HEK293 (cell line): ENCODE results near the gene CDK6.

ENCODE experiments used
- CTCF ChIA-PET: fragments of 350-600 bp; formaldehyde crosslinking; extraction: SDS; loops from one replicate; lab custom pipeline; 2021; ENCODE audit warnings: antibody characterized with exemption; lab: Yijun Ruan, JAX
- POLR2A ChIA-PET: fragments of 300-600 bp; formaldehyde crosslinking; extraction: SDS; loops from one replicate; lab custom pipeline; 2020; ENCODE audit warnings: antibody characterized with exemption, inconsistent platforms; lab: Yijun Ruan, JAX
- H3K27ac ChIP-seq: fragments of 200-500 bp; sonication (Bioruptor generic); 2 replicates; pipeline ENCODE4 v1.5.1; 2014; ENCODE audit warnings: low read depth, low read length, control low read depth, inconsistent platforms; ENCODE audit errors: extremely low read depth
- H3K36me3 ChIP-seq, 2 experiments: fragments of 200-500 bp in 1 of 2; sonication (Bioruptor generic) in 1 of 2; 1 replicate in 1 of 2; 2 replicates in 1 of 2; pipeline ENCODE4 v1.5.1; 2014 to 2017; ENCODE audit warnings: inconsistent platforms in 2 of 2, low read length in 2 of 2; ENCODE audit not compliant: control insufficient read depth in 2 of 2, insufficient read depth in 1 of 2
- H3K4me1 ChIP-seq: fragments of 200-500 bp; sonication (Bioruptor generic); 2 replicates; pipeline ENCODE4 v1.5.1; 2014; ENCODE audit warnings: mild to moderate bottlenecking, low read length, inconsistent platforms; ENCODE audit not compliant: control insufficient read depth, insufficient read depth
- H3K4me3 ChIP-seq: 2 replicates; pipeline ENCODE4 v1.5.1; 2011; ENCODE audit warnings: low read depth, mild to moderate bottlenecking, control low read depth, low read length, moderate library complexity
- H3K9me3 ChIP-seq: fragments of 200-500 bp; sonication (Bioruptor generic); 2 replicates; pipeline ENCODE4 v1.5.1; 2014; ENCODE audit warnings: low read depth, low read length, inconsistent platforms; ENCODE audit not compliant: control insufficient read depth, insufficient read depth
- BCL6B ChIP-seq: fragments of 450-650 bp; formaldehyde crosslinking; IDR thresholded peaks from 2 replicates; pipeline ENCODE4 v1.5.1; 2017; ENCODE audit warnings: missing biosample characterization, missing genetic modification characterization
- INSM2 ChIP-seq: fragments of 450-650 bp; formaldehyde crosslinking; IDR thresholded peaks from 2 replicates; pipeline ENCODE4 v1.5.1; 2016; ENCODE audit warnings: missing biosample characterization, missing genetic modification characterization
- RBAK ChIP-seq: fragments of 450-650 bp; formaldehyde crosslinking; IDR thresholded peaks from 2 replicates; pipeline ENCODE4 v1.5.1; 2016; ENCODE audit warnings: missing biosample characterization, missing genetic modification characterization
- YY1 ChIP-seq: fragments of 450-650 bp; formaldehyde crosslinking; IDR thresholded peaks from 2 replicates; pipeline ENCODE4 v1.5.1; 2018; ENCODE audit warnings: missing biosample characterization, missing genetic modification characterization
- ZBTB49 ChIP-seq: fragments of 450-650 bp; formaldehyde crosslinking; IDR thresholded peaks from 2 replicates; pipeline ENCODE4 v1.5.1; 2016; ENCODE audit warnings: missing biosample characterization, missing genetic modification characterization, low read depth
- ZNF140 ChIP-seq: fragments of 450-650 bp; formaldehyde crosslinking; IDR thresholded peaks from 2 replicates; pipeline ENCODE4 v1.5.1; 2016; ENCODE audit warnings: missing biosample characterization, missing genetic modification characterization
- ZNF184 ChIP-seq: fragments of 450-650 bp; IDR thresholded peaks from 2 replicates; pipeline ENCODE4 v1.5.1; 2018; ENCODE audit warnings: missing biosample characterization, mild to moderate bottlenecking, missing genetic modification characterization
- ZNF248 ChIP-seq: fragments of 450-650 bp; formaldehyde crosslinking; IDR thresholded peaks from 2 replicates; pipeline ENCODE4 v1.5.1; 2017; ENCODE audit warnings: missing biosample characterization, missing genetic modification characterization
- ZNF292 ChIP-seq: fragments of 450-650 bp; formaldehyde crosslinking; IDR thresholded peaks from 2 replicates; pipeline ENCODE4 v1.5.1; 2016; ENCODE audit warnings: low read depth, missing biosample characterization, missing genetic modification characterization, borderline replicate concordance
- ZNF311 ChIP-seq: fragments of 450-650 bp; formaldehyde crosslinking; IDR thresholded peaks from 2 replicates; pipeline ENCODE4 v1.5.1; 2017; ENCODE audit warnings: missing biosample characterization, missing genetic modification characterization, borderline replicate concordance
- ZNF324 ChIP-seq: fragments of 450-650 bp; formaldehyde crosslinking; IDR thresholded peaks from 2 replicates; pipeline ENCODE4 v1.5.1; 2016; ENCODE audit warnings: missing biosample characterization, missing genetic modification characterization
- ZNF549 ChIP-seq: fragments of 450-650 bp; IDR thresholded peaks from 2 replicates; pipeline ENCODE4 v1.5.1; 2018; ENCODE audit warnings: missing biosample characterization, missing genetic modification characterization, mild to moderate bottlenecking, inconsistent platforms, moderate library complexity
- ZNF707 ChIP-seq: fragments of 450-650 bp; formaldehyde crosslinking; IDR thresholded peaks from 2 replicates; pipeline ENCODE4 v1.5.1; 2016; ENCODE audit warnings: missing biosample characterization, missing genetic modification characterization

The CDK6 gene

DNA sequence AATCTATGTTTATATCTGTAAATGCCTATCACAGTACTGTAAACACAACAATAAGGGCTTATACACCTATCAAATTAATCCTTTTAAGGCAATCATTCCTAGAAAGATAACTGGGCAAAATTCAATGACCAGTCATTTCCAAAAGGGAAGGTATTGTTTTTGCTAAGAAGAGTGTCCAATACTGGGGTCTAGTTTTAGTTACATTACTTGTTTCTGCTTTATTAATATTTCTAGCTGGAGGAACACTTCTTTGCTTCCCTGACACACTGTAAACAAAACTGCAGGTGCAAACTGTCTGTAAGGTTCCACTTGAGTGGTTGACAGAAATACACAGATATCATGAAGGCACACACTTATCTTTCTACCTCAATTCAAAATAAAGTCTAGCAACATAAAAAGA is 162.0 kb downstream of the CDK6 start (continued):
- no peak for TF ChIP-seq ZNF184 (tag by site-specific recombination)
- no peak for TF ChIP-seq INSM2 (tag by site-specific recombination)
- TF ChIP-seq ZBTB49 (tag by site-specific recombination): no peak
- TF ChIP-seq ZNF549 (tag by site-specific recombination): no peak
- TF ChIP-seq ZNF292 (tag by site-specific recombination): no peak

GRCh38 chr7:92671505-92672169 is 164.7 kb downstream of the CDK6 start:
- Histone ChIP-seq H3K4me1 (no peaks in the 10 kb centered on the region), H3K4me3 (no peak overlapping the region), H3K27ac (no peak overlapping the region), H3K9me3 (no peaks in the 10 kb centered on the region)
- POLR2A ChIA-PET: no interaction called here
- TF ChIP-seq ZNF140 (tag by site-specific recombination) (0 out of 2 replicates have a peak, but pooled peaks have one; percentile 6), RBAK (tag by site-specific recombination) (no peak), ZNF324 (tag by site-specific recombination) (no peak)
- TF ChIP-seq, all 188 proteins: peak for 1
- CTCF ChIA-PET: interaction anchor here (0.7 kb wide), 1 partner anchor 81 kb away, joined by 3 read pairs; no protein-coding TSS in a partner anchor
- H3K36me3 ChIP-seq: peaks cover 0 to 6% of the 10 kb centered on the region in 2 experiments; a peak in 2 of 3 replicates

DNA sequence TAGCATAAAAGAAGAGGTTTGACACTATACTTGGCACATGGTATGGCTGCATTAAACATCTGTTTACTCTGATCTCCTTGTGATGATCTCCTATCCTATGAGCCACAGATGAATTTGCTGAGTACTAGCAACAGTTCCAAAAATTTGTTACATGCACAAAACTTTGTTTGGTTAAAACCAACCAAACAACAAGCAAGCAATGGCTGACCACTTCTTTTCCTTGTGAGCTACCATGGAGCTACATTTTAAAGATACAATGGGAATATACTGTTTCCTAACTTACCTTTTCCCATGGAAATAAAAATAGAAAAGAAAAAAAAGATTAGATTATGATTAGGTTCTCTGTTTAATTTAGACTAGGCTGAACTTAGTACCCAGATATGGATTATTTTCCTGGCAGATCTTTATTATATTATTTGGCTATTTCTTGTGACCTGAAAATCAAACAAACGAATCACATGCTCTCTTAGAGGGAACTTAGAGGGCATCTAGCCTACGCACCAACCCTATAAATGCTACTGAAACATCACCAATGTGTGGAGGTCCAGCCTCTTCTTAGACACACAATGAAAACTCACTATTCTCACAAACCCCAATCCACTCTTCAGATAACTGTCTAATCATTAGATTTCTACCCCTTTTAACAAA is 166.0 kb downstream of the CDK6 start:
- CTCF ChIA-PET: no interaction called here
- no peaks in the 10 kb centered on the region for H3K4me1 ChIP-seq
- no peak for TF ChIP-seq BCL6B (tag by site-specific recombination)
- no peak for TF ChIP-seq YY1 (tag by site-specific recombination)
- TF ChIP-seq ZNF311 (tag by site-specific recombination): no peak
- TF ChIP-seq ZNF248 (tag by site-specific recombination): no peak
- no peak for TF ChIP-seq ZNF707 (tag by site-specific recombination)
- TF ChIP-seq, all 188 proteins: peak for 0
- Histone ChIP-seq H3K36me3 (peaks cover 0 to 6% of the 10 kb centered on the region in 2 experiments; a peak in 2 of 3 replicates), H3K4me3 (no peak overlapping the region), H3K27ac (no peak overlapping the region), H3K9me3 (no peaks in the 10 kb centered on the region)
- POLR2A ChIA-PET: no interaction called here
